Measurements from ENCODE around the gene CHPF. TPM values are rescaled to one million over a fixed set of nuclear protein-coding genes. Genes with fewer than 3 reads are reported as not detected.

Gene CHPF
- total and polyA plus RNA-seq, 4 donors = 26.5 to 135 (median 58.2) TPM

DNA sequence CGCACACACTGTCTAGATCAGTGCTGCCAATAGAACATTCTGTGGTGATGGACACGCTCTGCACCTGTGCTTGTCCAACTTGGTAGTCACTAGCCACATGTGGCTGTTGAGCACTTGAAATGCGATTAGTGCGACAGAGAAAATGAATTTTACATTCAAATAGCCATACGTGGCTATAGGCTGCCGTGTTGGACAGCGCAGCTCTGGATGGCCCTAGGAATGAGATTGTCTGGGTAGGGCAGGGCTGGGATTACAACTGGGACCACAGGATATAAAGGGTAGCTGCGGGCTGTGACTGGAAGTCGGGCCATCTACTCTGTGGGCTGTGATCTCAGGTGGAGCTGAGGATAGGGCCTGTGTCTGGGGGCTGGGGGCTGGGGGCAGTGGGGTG lies 24.1 kb downstream of the CHPF start:
- H3K27me3 ChIP-seq (ENCODE audit: control insufficient read depth in 4 of 4, insufficient read depth in 4 of 4, low read length in 3 of 4) = peaks cover 0 to 10% (median 8%) of the 10 kb centered on the region in 4 donors
- H3K9me3 ChIP-seq (ENCODE audit: control insufficient read depth in 4 of 4, low read length in 3 of 4) = no peaks in the 10 kb centered on the region
- no peaks in the 10 kb centered on the region for H3K4me1 ChIP-seq (ENCODE audit: control insufficient read depth in 4 of 4, insufficient read depth in 4 of 4, low read length in 3 of 4)
- no peak overlapping the region for H3K9ac ChIP-seq (ENCODE audit: low read depth in 1 of 2, low read length in 2 of 2)
- H3K27ac ChIP-seq (ENCODE audit: low read depth in 1 of 2, low read length in 2 of 2) = no peak overlapping the region
- H3K36me3 ChIP-seq (ENCODE audit: control insufficient read depth in 4 of 4, insufficient read depth in 3 of 4, low read depth in 1 of 4, low read length in 3 of 4) = no peaks in the 10 kb centered on the region
- TF ChIP-seq RXRA (IDR thresholded peaks at IDR 0.05) (no peak), FOXA2 (IDR thresholded peaks at IDR 0.05) (no peak), FOXA1 (IDR thresholded peaks at IDR 0.05) (no peak), JUND (IDR thresholded peaks at IDR 0.05) (no peak), GABPA (IDR thresholded peaks at IDR 0.05 in 1 of 2, conservative IDR thresholded peaks at IDR 0.05 in 1 of 2) (no peak), NR2F2 (IDR thresholded peaks at IDR 0.05) (no peak), RAD21 (IDR thresholded peaks at IDR 0.05) (no peak), SP1 (IDR thresholded peaks at IDR 0.05) (no peak), YY1 (IDR thresholded peaks at IDR 0.05) (no peak), EGR1 (IDR thresholded peaks at IDR 0.05; ENCODE audit: low read depth in 2 of 2) (no peak), TAF1 (conservative IDR thresholded peaks at IDR 0.05) (no peak)
- TF ChIP-seq, protein P1, sequence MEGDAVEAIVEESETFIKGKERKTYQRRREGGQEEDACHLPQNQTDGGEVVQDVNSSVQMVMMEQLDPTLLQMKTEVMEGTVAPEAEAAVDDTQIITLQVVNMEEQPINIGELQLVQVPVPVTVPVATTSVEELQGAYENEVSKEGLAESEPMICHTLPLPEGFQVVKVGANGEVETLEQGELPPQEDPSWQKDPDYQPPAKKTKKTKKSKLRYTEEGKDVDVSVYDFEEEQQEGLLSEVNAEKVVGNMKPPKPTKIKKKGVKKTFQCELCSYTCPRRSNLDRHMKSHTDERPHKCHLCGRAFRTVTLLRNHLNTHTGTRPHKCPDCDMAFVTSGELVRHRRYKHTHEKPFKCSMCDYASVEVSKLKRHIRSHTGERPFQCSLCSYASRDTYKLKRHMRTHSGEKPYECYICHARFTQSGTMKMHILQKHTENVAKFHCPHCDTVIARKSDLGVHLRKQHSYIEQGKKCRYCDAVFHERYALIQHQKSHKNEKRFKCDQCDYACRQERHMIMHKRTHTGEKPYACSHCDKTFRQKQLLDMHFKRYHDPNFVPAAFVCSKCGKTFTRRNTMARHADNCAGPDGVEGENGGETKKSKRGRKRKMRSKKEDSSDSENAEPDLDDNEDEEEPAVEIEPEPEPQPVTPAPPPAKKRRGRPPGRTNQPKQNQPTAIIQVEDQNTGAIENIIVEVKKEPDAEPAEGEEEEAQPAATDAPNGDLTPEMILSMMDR (IDR thresholded peaks at IDR 0.05; ENCODE audit: low read depth, low read length, missing input control) = no peak
- TF ChIP-seq, protein P2, sequence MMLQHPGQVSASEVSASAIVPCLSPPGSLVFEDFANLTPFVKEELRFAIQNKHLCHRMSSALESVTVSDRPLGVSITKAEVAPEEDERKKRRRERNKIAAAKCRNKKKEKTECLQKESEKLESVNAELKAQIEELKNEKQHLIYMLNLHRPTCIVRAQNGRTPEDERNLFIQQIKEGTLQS (IDR thresholded peaks at IDR 0.05) = no peak
- TF ChIP-seq, protein P3, sequence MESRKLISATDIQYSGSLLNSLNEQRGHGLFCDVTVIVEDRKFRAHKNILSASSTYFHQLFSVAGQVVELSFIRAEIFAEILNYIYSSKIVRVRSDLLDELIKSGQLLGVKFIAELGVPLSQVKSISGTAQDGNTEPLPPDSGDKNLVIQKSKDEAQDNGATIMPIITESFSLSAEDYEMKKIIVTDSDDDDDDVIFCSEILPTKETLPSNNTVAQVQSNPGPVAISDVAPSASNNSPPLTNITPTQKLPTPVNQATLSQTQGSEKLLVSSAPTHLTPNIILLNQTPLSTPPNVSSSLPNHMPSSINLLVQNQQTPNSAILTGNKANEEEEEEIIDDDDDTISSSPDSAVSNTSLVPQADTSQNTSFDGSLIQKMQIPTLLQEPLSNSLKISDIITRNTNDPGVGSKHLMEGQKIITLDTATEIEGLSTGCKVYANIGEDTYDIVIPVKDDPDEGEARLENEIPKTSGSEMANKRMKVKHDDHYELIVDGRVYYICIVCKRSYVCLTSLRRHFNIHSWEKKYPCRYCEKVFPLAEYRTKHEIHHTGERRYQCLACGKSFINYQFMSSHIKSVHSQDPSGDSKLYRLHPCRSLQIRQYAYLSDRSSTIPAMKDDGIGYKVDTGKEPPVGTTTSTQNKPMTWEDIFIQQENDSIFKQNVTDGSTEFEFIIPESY (IDR thresholded peaks at IDR 0.05) = no peak
- TF ChIP-seq, protein P4, sequence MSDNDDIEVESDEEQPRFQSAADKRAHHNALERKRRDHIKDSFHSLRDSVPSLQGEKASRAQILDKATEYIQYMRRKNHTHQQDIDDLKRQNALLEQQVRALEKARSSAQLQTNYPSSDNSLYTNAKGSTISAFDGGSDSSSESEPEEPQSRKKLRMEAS (IDR thresholded peaks at IDR 0.05) = no peak
- no peak for DNase-seq (ENCODE audit: low spot score)
- WGBS = 89% methylated on average over 9 of the region's 9 CpGs
- no peak overlapping the region for H3K4me3 ChIP-seq (ENCODE audit: low read depth in 1 of 3, low read length in 3 of 3)

DNA sequence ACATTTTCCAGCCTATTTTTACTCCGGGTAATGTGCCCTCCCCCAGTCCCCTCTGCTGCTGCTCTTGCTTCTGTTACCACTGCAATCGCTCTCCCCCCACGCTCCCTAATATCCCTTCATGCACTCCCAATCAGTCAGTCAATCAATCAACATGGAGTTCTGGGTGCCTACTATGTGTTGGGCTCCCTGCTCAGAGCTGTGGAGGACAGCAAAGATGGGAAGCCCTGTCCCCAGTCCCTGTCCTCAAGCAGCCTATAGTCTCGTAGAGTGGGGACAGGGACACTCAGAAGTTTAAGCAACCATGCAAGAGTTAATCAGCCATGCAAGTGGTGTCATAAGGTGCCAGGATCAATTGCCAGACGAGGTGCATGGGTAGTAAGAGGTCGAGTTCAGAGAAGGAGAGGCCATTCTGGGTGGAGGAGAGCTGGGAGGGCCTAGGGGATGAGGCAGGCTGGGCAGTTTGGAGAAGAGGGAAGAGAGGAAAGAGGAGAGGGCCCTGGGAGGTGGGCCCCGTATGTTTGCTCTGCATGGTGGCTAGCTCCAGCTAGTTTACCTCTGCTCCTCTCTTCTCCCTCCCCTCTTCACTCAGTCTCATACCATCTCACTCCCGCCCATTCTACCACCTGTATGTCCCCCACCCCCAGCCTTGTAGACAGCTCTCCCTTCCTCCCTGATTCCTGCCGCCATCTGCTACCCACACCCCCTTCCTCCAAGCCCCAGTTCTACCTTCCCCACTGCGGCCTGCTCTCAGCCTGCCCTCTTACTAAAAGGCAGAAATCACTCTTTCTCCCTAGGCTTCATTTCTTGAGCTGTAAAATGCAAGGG lies 25.4 kb downstream of the CHPF start:
- H3K9me3 ChIP-seq (ENCODE audit: control insufficient read depth in 4 of 4, low read length in 3 of 4) = no peaks in the 10 kb centered on the region
- no peak overlapping the region for H3K27ac ChIP-seq (ENCODE audit: low read depth in 1 of 2, low read length in 2 of 2)
- 59% methylated on average over 10 of the region's 10 CpGs for WGBS
- H3K4me3 ChIP-seq (ENCODE audit: low read depth in 1 of 3, low read length in 3 of 3) = no peak overlapping the region
- H3K27me3 ChIP-seq (ENCODE audit: control insufficient read depth in 4 of 4, insufficient read depth in 4 of 4, low read length in 3 of 4) = peaks cover 0 to 4% (median 2%) of the 10 kb centered on the region in 4 donors
- H3K9ac ChIP-seq (ENCODE audit: low read depth in 1 of 2, low read length in 2 of 2) = no peak overlapping the region
- no peaks in the 10 kb centered on the region for H3K36me3 ChIP-seq (ENCODE audit: control insufficient read depth in 4 of 4, insufficient read depth in 3 of 4, low read depth in 1 of 4, low read length in 3 of 4)
- no peak for DNase-seq (ENCODE audit: low spot score)
- H3K4me1 ChIP-seq (ENCODE audit: control insufficient read depth in 4 of 4, insufficient read depth in 4 of 4, low read length in 3 of 4) = no peaks in the 10 kb centered on the region
- no peak for TF ChIP-seq RAD21 (IDR thresholded peaks at IDR 0.05)
- TF ChIP-seq, protein P4 (IDR thresholded peaks at IDR 0.05) = no peak
- TF ChIP-seq, protein P1 (IDR thresholded peaks at IDR 0.05; ENCODE audit: low read depth, low read length, missing input control) = no peak
- TF ChIP-seq HNF4A (conservative IDR thresholded peaks at IDR 0.05) = no peak
- no peak for TF ChIP-seq FOXA1 (IDR thresholded peaks at IDR 0.05)
- TF ChIP-seq RXRA (IDR thresholded peaks at IDR 0.05) = no peak
- TF ChIP-seq YY1 (IDR thresholded peaks at IDR 0.05) = no peak
- no peak for TF ChIP-seq SP1 (IDR thresholded peaks at IDR 0.05)
- TF ChIP-seq, protein P2 (IDR thresholded peaks at IDR 0.05) = no peak
- no peak for TF ChIP-seq GABPA (IDR thresholded peaks at IDR 0.05 in 1 of 2, conservative IDR thresholded peaks at IDR 0.05 in 1 of 2)
- TF ChIP-seq, protein P5, sequence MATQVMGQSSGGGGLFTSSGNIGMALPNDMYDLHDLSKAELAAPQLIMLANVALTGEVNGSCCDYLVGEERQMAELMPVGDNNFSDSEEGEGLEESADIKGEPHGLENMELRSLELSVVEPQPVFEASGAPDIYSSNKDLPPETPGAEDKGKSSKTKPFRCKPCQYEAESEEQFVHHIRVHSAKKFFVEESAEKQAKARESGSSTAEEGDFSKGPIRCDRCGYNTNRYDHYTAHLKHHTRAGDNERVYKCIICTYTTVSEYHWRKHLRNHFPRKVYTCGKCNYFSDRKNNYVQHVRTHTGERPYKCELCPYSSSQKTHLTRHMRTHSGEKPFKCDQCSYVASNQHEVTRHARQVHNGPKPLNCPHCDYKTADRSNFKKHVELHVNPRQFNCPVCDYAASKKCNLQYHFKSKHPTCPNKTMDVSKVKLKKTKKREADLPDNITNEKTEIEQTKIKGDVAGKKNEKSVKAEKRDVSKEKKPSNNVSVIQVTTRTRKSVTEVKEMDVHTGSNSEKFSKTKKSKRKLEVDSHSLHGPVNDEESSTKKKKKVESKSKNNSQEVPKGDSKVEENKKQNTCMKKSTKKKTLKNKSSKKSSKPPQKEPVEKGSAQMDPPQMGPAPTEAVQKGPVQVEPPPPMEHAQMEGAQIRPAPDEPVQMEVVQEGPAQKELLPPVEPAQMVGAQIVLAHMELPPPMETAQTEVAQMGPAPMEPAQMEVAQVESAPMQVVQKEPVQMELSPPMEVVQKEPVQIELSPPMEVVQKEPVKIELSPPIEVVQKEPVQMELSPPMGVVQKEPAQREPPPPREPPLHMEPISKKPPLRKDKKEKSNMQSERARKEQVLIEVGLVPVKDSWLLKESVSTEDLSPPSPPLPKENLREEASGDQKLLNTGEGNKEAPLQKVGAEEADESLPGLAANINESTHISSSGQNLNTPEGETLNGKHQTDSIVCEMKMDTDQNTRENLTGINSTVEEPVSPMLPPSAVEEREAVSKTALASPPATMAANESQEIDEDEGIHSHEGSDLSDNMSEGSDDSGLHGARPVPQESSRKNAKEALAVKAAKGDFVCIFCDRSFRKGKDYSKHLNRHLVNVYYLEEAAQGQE (IDR thresholded peaks at IDR 0.05) = no peak
- TF ChIP-seq JUND (IDR thresholded peaks at IDR 0.05) = no peak

All from liver (tissue), 9 donors.